ENCODE measurements around the gene KIF21A. TPM values are rescaled to one million over a fixed set of nuclear protein-coding genes. Genes with fewer than 3 reads are reported as not detected.
A peak's percentile ranks its signal among the peaks of the same experiment; 100 is the strongest.

The KIF21A gene
- total and polyA plus RNA-seq, 2 of the 13 experiments (the other 11 are each of a cell fraction or from before 2014, with no cell fraction given): 20.6 to 39.7 TPM

DNA sequence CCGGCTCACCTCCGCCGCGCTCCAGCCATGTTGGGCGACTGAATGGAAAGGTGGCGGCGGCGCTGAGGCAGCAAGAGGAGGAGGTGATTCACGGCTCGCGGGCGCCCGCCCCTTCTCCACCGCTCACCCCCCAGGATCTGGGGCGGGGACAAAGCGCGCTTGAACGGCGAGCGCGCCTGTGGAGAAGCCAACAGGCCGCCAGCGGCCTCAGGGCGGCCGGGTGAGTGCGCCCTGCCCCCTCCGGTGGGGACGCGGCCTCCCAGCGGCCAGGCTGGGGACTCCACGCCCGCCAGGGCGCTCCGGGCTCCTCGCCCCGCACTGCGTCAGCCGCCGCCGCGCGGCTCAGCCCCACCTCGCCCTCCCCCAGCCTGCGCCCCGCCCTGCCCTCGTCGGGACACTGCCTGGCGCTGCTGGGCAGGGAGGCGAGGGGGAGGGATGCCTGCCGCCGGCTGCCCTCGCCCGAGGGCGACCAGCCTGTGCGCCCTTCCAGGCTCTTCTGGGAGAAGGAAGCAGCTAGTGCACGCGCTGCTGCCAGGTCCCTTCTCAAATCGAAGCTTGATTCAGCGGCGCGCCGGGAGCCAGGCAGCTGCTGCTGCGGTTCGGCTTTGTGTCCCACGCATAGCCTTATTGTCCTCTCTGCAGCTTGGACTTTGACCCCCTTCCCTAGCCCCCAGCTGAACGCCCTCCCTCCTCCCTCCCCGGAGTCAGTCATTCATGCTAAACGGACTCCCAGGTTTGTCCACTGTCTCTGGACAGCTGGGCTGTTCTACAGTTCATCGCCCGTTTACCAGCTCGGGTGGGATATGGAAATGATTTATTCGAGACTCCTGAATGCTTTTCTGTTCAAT lies at the start of gene KIF21A (continued):
- TF ChIP-seq, protein P1, sequence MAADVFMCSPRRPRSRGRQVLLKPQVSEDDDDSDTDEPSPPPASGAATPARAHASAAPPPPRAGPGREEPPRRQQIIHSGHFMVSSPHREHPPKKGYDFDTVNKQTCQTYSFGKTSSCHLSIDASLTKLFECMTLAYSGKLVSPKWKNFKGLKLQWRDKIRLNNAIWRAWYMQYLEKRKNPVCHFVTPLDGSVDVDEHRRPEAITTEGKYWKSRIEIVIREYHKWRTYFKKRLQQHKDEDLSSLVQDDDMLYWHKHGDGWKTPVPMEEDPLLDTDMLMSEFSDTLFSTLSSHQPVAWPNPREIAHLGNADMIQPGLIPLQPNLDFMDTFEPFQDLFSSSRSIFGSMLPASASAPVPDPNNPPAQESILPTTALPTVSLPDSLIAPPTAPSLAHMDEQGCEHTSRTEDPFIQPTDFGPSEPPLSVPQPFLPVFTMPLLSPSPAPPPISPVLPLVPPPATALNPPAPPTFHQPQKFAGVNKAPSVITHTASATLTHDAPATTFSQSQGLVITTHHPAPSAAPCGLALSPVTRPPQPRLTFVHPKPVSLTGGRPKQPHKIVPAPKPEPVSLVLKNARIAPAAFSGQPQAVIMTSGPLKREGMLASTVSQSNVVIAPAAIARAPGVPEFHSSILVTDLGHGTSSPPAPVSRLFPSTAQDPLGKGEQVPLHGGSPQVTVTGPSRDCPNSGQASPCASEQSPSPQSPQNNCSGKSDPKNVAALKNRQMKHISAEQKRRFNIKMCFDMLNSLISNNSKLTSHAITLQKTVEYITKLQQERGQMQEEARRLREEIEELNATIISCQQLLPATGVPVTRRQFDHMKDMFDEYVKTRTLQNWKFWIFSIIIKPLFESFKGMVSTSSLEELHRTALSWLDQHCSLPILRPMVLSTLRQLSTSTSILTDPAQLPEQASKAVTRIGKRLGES (CRISPR knock-in tag; IDR thresholded peaks at IDR 0.05; ENCODE audit: borderline replicate concordance): 0 out of 2 replicates have a peak, but pooled peaks have one; percentile 75
- no peak for TF ChIP-seq ZNF841 (CRISPR knock-in tag; IDR thresholded peaks at IDR 0.05; ENCODE audit: borderline replicate concordance)
- TF ChIP-seq GRHL1 (CRISPR knock-in tag; conservative IDR thresholded peaks at IDR 0.05): no peak
- no peak for TF ChIP-seq ATM (IDR thresholded peaks at IDR 0.05; ENCODE audit: borderline replicate concordance)
- 0 out of 2 replicates have a peak, but pooled peaks have one; percentile 36 for TF ChIP-seq THAP7 (CRISPR knock-in tag; IDR thresholded peaks at IDR 0.05)
- TF ChIP-seq THAP11 (CRISPR knock-in tag; IDR thresholded peaks at IDR 0.05): peak; percentile 45
- no peak for TF ChIP-seq FOXJ3 (CRISPR knock-in tag; IDR thresholded peaks at IDR 0.05; ENCODE audit: borderline replicate concordance)
- TF ChIP-seq NFKBIZ (CRISPR knock-in tag; IDR thresholded peaks at IDR 0.05): no peak
- 0 out of 2 replicates have a peak, but pooled peaks have one; percentile 21 for TF ChIP-seq KLF11 (CRISPR knock-in tag; IDR thresholded peaks at IDR 0.05)
- TF ChIP-seq ZNF746 (CRISPR knock-in tag; IDR thresholded peaks at IDR 0.05): peak; percentile 93
- TF ChIP-seq ZZZ3 (CRISPR knock-in tag; IDR thresholded peaks at IDR 0.05; ENCODE audit: borderline replicate concordance): 0 out of 2 replicates have a peak, but pooled peaks have one; percentile 21
- peak; percentile 11; the same call in 1 of the 3 replicates for TF ChIP-seq MXI1 (IDR thresholded peaks at IDR 0.05; ENCODE audit: borderline replicate concordance, low read depth, low read length)
- TF ChIP-seq LCORL (IDR thresholded peaks at IDR 0.05): no peak
- TF ChIP-seq LCORL (CRISPR knock-in tag; IDR thresholded peaks at IDR 0.05): peak; percentile 59; the same call in 1 of the 2 replicates
- peak; percentile 65; the same call in 1 of the 2 replicates for TF ChIP-seq HMG20B (CRISPR knock-in tag; conservative IDR thresholded peaks at IDR 0.05)
- TF ChIP-seq AGO2 (optimal IDR thresholded peaks at IDR 0.05; ENCODE audit: low read depth, low read length): peak; percentile 58
- no peak for TF ChIP-seq ETV5 (CRISPR knock-in tag; IDR thresholded peaks at IDR 0.05; ENCODE audit: borderline replicate concordance)
- TF ChIP-seq, protein P2, sequence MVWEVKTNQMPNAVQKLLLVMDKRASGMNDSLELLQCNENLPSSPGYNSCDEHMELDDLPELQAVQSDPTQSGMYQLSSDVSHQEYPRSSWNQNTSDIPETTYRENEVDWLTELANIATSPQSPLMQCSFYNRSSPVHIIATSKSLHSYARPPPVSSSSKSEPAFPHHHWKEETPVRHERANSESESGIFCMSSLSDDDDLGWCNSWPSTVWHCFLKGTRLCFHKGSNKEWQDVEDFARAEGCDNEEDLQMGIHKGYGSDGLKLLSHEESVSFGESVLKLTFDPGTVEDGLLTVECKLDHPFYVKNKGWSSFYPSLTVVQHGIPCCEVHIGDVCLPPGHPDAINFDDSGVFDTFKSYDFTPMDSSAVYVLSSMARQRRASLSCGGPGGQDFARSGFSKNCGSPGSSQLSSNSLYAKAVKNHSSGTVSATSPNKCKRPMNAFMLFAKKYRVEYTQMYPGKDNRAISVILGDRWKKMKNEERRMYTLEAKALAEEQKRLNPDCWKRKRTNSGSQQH (CRISPR knock-in tag; IDR thresholded peaks at IDR 0.05; ENCODE audit: low read depth): 0 out of 2 replicates have a peak, but pooled peaks have one; percentile 7
- TF ChIP-seq, protein P3, sequence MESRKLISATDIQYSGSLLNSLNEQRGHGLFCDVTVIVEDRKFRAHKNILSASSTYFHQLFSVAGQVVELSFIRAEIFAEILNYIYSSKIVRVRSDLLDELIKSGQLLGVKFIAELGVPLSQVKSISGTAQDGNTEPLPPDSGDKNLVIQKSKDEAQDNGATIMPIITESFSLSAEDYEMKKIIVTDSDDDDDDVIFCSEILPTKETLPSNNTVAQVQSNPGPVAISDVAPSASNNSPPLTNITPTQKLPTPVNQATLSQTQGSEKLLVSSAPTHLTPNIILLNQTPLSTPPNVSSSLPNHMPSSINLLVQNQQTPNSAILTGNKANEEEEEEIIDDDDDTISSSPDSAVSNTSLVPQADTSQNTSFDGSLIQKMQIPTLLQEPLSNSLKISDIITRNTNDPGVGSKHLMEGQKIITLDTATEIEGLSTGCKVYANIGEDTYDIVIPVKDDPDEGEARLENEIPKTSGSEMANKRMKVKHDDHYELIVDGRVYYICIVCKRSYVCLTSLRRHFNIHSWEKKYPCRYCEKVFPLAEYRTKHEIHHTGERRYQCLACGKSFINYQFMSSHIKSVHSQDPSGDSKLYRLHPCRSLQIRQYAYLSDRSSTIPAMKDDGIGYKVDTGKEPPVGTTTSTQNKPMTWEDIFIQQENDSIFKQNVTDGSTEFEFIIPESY (CRISPR knock-in tag; IDR thresholded peaks at IDR 0.05): peak; percentile 34; the same call in 1 of the 2 replicates
